GM21528 (cell line): ENCODE data around the gene ZDHHC12.

Source experiments
- ATAC-seq: cut with Tn5 transposase; IDR thresholded peaks from one replicate; pipeline ENCODE4 v1.9.1; 2021; ENCODE audit warnings: mild to moderate bottlenecking, moderate library complexity; ENCODE audit not compliant: unreplicated experiment, low FRiP score

Gene ZDHHC12, protein sequence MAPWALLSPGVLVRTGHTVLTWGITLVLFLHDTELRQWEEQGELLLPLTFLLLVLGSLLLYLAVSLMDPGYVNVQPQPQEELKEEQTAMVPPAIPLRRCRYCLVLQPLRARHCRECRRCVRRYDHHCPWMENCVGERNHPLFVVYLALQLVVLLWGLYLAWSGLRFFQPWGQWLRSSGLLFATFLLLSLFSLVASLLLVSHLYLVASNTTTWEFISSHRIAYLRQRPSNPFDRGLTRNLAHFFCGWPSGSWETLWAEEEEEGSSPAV

GRCh38 chr9:128723866-128724743 is at the start of gene ZDHHC12:
Gene ZDHHC12, minus strand, starts transcription at chr9:128724127. Its CDS starts 34 bp downstream, at chr9:128724093.
- peak; percentile 82 for ATAC-seq

GRCh38 chr9:128773049-128773448 is 49.1 kb upstream of the ZDHHC12 start:
- ATAC-seq: no peak

DNA sequence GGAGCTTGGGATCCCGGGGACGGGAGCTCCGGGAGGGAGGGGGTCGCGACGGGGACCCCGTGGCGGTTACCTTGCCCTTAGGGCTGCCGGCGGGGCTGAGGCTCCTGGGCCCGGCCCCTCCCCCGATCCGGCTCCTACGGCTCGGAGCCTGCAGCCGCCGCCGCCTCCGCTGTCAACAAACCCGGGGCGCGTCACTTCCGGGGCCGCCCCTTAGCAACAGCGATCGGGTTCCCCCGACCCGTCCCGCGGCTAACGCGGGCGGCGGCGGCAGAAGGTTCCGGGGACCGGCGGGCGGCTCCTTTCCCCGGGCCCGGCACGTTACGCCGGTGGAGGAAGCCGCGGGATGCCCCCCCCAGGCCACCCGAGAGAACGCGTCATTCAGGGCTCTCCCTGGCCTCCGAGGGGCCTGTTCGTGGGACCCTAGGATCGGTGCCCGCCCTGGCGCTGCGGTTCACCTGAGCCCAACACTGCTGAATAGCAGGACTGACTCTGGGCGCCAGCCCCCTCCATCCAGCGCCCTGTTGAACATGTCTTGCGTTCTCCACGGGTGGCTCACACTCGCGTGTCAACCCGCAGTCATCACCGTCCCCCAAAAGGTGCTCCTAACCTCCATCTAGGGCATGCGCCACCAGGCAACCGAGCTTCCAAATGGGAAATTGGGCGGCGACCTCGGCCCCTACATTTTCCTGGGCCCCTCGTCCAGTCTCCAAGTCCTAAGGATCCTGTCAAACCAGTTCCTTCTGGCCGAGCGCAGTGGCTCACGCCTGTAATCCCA is 48.0 kb upstream of the ZDHHC12 start, which contains the start of gene ZER1:
ZER1 (minus strand) TSS at position 183 of the 775 bp plus-strand sequence. CDS start 16,362 bp downstream, outside the sequence.
- ATAC-seq: peak; percentile 81

GRCh38 chr9:128771094-128771721 is 47.3 kb upstream of the ZDHHC12 start:
- peak; percentile 26 for ATAC-seq

GRCh38 chr9:128770286-128771030 is 46.5 kb upstream of the ZDHHC12 start:
- no peak for ATAC-seq

DNA sequence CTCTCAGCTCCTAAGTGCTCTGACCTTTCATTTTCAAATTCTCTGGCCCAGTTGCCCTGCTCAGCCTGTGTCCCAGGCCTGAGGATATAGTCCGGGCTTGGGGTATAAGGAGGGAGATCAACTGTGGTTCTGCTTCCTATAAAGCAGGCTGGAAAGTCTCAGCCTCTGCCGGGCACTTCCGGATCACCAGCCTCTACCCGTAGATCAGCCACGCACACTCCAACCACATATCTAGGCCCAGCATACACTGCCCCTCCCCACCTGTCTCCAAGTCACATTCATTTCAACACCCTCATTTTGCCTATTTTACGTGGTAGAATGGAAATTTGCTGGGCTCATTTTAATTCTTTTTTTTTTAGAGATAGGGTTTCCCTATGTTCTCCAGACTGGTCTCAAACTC is 44.7 kb upstream of the ZDHHC12 start:
- no peak for ATAC-seq

GRCh38 chr9:128765499-128765898 is 41.6 kb upstream of the ZDHHC12 start:
- no peak for ATAC-seq

GRCh38 chr9:128764361-128764760 is 40.4 kb upstream of the ZDHHC12 start:
- ATAC-seq: no peak

DNA sequence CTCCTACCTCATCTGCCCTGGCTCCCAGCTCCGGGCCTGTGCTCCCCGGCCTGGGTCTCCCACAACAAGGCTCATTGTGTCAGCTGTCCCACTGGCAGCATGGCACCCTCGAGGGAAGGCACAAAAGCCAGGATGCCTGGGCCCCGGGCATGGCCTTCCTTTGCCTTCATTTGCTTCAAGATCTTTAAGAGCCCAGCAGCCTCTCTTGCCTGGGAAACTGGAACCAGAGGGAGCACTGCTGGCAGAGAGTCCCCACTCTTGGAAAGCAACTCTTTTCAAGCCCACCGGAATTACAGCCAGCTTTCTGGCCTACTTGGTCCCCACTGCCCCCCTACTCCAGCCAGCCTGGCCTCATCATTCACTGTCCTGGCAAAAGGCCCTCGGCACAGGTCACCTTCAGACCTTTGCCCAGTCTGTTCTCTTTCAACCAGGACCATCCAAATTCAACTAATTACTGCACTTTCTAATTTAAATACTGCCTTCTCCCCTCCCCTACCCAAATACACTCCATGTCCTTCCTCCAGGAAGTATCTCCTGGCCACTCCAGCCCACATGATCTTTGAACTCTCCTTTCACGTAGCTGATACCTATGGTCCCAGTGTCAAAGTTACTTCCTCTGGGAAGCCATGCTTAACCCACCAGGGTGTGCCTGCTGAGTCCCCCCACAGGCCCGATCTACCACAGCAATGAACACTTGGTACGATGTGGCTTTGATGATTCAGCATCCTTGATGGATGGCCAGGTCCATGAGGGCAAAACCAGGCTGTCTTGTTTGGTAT is 38.9 kb upstream of the ZDHHC12 start:
- ATAC-seq: no peak

DNA sequence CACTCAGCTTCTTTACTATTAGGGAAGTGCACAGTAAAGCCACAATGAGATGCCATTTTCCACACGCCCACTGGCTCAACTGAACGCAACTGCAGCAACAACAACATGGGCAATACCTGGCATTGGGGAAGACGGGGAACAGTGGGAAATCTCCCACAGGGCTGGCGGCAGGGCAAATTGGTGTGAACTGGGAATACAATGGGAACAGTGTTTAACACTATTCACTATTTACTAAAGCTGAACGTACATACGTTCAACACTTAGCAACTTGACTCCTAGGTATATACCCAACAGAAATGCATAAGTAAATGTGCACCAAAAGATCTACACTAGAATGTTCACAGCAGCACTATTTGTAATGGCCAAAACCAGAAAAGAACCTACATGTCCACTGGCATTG is 33.7 kb upstream of the ZDHHC12 start:
- no peak for ATAC-seq

DNA sequence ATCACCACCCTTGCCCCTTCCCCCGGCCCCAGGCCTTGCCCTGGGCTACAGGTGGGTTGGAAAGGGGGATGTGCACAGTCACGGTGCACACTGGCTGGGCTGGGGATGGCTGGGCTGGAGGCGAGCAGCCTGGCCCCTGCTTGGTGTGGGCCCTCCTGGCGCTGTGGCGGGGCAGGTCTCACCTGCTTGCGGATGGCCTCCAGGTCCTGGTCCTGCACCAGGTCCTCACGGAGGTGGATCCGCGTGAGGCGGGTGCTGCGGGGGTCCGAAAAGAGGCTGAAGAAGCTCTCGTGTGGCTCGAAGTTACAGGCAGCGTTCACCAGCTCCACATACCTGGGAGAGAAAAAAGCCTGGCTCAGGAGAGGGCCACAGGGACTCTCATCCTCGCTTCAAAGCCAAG is 29.7 kb upstream of the ZDHHC12 start:
- no peak for ATAC-seq

DNA sequence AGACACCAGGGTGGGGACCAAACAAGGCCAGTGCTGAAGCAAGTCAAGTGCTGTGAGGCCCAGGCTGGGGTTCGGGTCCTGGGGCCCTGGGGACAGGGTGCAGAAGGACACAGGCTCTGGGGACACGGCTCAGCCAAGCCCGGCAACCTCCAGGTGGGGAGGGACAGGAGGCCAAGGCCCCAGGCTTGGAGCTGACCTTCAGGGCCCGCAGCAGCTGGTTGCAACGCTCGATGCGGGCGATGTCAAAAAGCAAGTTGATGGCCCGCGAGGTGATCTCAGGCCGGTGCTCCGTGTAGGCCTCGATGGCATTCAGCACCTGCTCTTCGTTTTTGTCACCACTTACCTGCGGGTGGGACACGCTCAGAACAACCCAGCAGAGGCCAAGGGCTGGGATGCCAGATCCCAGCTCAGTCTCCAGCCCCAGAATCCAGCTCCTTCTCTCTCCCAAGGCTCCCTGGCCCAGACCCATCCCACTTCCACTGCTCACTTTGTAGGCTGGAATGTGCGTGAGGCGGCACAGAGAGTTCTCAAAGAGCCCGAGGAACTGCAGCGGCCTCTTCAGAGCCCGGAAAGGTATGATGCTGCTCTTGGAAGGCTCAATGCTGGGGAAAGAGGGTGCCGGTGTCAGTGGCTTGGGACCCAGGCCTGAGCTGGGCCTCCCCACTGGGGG is 27.1 kb upstream of the ZDHHC12 start:
- no peak for ATAC-seq

DNA sequence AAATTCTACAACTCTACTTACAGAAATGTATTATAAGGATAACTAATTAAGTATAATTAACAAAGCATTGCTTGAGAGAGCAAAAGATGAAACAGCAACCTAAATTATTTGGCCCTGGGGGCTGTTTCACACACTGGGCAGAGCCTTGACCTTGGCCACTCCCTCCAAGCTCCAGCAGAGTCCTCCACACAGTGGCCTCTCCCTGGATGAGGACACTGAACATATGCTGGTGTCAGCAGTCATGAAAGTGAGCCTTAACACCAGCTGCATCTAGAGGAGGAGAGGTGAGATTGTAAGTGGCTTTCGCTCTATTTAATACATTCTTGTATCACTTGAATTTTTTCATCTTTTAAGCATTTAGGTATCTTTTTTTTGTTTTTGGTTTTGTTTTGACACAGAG is 23.3 kb upstream of the ZDHHC12 start:
- ATAC-seq: no peak

- no peak for ATAC-seq
These were observed 19.5 kb upstream of the ZDHHC12 start for GRCh38 chr9:128743421-128743820.

GRCh38 chr9:128742401-128742800 is 18.5 kb upstream of the ZDHHC12 start:
- ATAC-seq: no peak

DNA sequence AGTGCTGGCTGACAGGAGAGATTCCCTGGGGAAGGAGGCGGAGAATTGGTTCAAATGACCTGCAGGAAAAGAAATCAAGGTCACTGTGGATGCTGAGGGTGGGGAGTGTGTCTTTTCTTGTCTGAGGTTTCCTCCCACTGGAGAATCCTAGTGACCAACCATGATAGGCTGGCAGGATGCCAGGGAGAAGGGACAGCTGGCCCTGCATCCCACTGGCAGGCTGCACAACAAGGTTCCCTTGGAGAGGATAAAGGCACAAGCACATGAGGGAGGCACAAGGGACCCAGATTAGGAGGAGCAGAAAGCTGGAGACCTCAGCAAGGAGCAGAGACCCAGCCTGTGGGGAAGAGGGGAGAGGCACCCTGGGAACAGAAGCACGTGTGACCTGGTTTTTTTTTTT is 11.4 kb upstream of the ZDHHC12 start:
- no peak for ATAC-seq

GRCh38 chr9:128733256-128733655 is 9.3 kb upstream of the ZDHHC12 start:
- no peak for ATAC-seq

- no peak for ATAC-seq
These were observed 8.6 kb upstream of the ZDHHC12 start for GRCh38 chr9:128732576-128732975.
